ENCODE measurements around the gene HDGF. TPM values are rescaled to one million over a fixed set of nuclear protein-coding genes. Genes with fewer than 3 reads are reported as not detected.

Gene HDGF
- total and polyA plus RNA-seq, 9 of the 15 experiments (the other 6 are each of a cell fraction or from before 2014, with no cell fraction given): 38.8 to 601 (median 400) TPM

GRCh38 chr1:156714830-156715229, 36.6 kb downstream of the HDGF start (continued):
- TF ChIP-seq ASH1L (IDR thresholded peaks at IDR 0.05; ENCODE audit: borderline replicate concordance, low read depth, partially characterized antibody) (no peak), ARID3A (IDR thresholded peaks at IDR 0.05; ENCODE audit: borderline replicate concordance, low read depth, low read length) (no peak), SMC3 (conservative IDR thresholded peaks at IDR 0.05; ENCODE audit: insufficient read depth, low read depth, low read length) (no peak), THAP12 (CRISPR knock-in tag; IDR thresholded peaks at IDR 0.05) (no peak), L3MBTL2 (IDR thresholded peaks at IDR 0.05) (no peak), CREB3 (tag; conservative IDR thresholded peaks at IDR 0.05; ENCODE audit: low read depth) (no peak), ZBTB11 (CRISPR knock-in tag; IDR thresholded peaks at IDR 0.05) (no peak), TCFL5 (CRISPR knock-in tag; conservative IDR thresholded peaks at IDR 0.05) (no peak)

Measured in K562 (cell line).